T-helper 22 cell (primary cell): ENCODE measurements around the gene DHH.

ENCODE experiments used
- DNase-seq: peaks from one replicate; pipeline ENCODE4 v3.0.0-alpha.2; 2020; ENCODE audit warnings: low read depth

DHH gene

DNA sequence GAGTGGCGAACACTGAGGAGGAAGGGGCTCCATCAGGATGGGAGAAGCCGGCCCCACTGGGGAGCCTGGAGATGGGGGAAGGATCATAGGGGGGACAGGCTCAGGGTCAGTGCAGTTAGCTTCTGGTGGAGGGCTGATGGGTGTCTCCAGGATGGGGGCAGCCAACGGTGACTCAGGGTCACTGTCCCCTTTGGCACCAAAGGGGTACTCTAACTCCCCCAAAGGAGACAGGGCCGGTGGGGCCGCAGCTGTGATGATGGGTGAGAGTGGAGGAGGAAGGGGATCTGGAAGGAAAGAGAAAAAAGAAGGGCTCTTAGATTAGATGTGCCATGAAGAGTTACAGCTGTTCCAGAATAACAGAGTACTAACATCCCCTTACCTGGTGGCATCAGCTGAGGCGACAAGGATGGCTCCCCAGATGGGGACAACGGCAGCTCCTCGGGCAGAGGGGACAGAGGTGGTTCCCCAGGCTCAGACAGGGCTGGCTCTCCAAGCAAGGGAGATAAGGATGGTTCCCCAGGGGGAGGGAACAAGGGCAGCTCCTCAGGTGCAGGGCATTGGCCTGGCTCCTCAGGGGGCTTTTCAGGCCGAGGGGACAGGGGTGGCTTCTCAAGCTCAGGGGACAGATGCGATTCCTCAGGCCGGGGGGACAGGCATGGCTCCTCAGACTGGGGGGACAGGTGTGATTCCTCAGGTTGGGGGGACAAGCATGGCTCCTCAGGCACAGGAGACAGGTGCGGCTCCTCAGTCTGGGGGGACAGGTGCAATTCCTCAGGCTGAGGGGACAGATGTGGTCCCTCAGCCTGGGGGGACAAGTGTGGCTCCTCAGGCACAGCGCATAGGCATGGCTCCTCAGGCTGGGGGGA is 43.9 kb downstream of the DHH start:
- DNase-seq = no peak

DNA sequence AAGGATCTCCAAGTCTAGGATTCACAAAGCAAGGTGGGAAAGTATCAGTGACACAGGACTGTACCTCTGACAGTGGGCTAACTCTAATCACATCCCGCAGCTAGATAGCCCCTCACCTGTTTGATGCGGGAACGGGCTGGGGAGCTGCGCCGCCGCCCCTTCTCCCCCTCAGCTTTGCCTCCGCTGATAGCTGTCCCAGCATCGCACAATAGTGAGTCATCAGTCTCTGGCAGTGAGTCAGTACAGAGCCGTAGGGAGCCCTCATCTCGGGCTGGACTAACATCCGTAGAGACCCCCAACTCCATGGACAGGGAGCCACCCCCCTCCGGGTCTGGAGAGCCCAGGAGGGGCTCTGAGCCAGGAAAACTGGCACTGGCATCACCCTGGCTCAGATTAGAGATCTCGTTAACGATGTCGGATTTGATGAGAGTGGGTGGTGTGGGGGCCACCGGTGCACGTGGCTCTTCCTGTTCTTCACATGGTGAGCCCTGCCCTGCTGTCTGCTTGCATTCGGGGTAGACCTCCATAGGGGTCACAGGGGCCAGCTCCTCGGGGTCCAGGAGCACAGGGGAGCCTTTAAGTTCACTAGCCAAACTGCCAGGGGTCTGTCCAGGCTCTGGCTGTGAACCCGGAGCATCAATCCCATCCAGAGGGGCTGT is 44.9 kb downstream of the DHH start:
- no peak for DNase-seq

DNA sequence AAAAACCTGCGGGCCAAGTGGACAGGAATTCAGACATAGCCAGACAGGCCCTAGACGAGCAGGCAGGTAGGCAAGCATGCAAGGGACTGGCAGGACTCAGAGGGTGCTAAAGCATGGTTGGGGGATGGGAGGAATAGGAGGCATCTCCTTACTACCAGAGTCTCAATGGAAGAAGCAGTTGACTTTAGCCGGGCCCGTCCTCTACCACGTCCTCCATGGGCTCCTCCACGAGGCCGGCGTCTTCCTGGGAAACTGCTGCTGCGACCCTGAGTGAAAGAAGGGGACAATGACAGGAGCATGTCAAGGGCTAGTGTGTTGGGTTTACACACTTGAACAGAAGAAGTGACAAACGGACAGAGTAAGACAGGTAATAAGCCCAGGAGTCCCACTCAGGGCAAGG is 45.6 kb downstream of the DHH start:
- DNase-seq = no peak

GRCh38 chr12:49046129-49046895 is 48.3 kb downstream of the DHH start:
- no peak for DNase-seq

- no peak for DNase-seq
Observed at GRCh38 chr12:49044660-49045059, 49.9 kb downstream of the DHH start.

- peak; percentile 54 for DNase-seq
Observed at GRCh38 chr12:49043856-49044258, 50.7 kb downstream of the DHH start.

- DNase-seq = no peak
Observed at GRCh38 chr12:49043241-49043640, 51.4 kb downstream of the DHH start.

- no peak for DNase-seq
Observed at GRCh38 chr12:49041881-49042484, 52.6 kb downstream of the DHH start.

DNA sequence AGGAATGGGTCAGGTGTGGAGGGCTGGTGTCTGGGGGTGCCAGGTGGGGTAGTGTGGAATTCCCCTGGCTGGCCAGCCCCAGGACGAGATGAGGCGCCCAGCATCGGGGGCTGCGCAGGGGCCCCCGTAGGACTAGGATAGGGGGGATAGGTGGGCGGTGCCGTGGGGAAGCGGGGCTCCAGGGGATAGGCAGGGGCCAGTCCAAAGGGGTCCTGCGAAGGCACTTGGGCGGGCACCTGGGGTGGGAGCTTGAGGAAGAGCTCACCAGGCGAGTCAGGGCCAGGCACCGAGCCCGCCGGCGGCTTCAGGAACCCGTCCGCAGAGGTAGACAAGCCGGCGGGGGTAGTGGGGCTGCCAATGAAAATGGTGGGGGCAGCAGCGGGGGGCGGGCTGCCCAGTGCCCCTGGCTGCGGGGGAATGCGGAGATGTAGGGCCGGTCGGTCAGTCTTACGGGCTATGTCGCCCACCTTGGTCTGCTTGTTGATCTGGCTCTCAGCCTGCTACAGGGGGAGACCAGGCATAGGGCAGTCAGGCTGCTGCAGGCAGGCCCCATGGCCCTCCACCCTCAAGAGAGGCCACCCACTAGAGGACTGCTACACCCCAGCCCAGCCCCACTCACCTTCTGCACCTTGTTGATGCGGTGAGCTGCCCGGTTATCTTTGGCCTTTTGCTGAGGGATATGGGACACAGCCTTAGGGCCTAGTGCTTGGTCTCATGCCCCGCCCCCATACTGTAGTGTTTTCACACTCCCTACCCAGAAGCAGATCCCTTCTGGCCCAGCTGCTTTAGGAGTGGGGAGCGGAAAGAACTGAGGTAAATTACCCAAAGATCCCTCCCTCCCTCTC is 53.3 kb downstream of the DHH start:
- no peak for DNase-seq

DNA sequence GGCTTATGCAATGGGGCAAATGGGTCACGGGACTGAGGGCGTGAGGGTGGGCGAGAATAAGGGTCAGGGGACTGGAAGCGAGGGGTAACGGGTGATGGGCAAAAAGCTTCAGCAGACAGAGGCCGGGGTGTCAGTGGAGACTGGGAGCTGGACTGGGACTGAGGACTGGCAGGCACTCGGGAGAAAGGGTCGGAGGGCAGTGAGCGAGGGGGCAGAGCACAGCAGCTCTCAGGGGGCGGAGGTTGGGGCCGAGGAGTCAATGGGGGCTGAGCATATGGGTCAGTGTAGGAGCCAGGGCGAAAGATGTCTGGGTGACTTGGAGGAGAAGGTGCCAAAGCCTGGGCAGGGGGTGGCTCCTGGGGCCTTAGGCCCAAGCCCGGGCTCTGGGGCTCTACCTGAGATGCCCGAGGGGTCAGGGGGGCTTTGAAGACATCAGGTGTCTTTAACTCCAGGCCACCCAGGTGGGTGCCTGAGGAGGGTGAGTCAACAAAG is 54.2 kb downstream of the DHH start:
- no peak for DNase-seq

- no peak for DNase-seq
Observed at GRCh38 chr12:49039421-49040363, 54.9 kb downstream of the DHH start.

- DNase-seq = no peak
Observed at GRCh38 chr12:49038291-49038955, 56.2 kb downstream of the DHH start.

DNA sequence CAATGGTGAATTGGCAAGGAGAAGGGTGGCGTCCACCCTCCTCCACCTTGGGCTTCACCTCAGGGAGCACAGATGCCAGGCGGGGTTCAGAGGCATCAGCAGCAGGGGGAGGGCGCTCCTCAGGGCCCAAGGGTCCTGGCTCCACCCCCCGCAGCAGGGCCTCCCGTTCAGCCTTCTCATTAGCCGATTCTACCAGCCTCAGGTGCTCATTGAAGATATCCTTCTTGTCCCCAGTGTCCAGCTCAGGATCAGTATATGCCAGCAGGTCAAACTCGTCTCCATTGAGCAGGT is 56.7 kb downstream of the DHH start:
- no peak for DNase-seq

- DNase-seq = no peak
Observed at GRCh38 chr12:49037111-49037946, 57.3 kb downstream of the DHH start.
